GM18502 (cell line): Measurements from ENCODE around the gene TIMP2.
A peak's percentile ranks its signal among the peaks of the same experiment; 100 is the strongest.
"Not testable (repeated sequence)": the region's sequence is repeated elsewhere in the genome, so short reads cannot be mapped to it uniquely, and the experiment has no call there.

Experiments used
- ATAC-seq: cut with Tn5 transposase; IDR thresholded peaks from one replicate; pipeline ENCODE4 v1.9.1; 2021; ENCODE audit warnings: mild to moderate bottlenecking; ENCODE audit not compliant: unreplicated experiment, poor library complexity

TIMP2 gene

DNA sequence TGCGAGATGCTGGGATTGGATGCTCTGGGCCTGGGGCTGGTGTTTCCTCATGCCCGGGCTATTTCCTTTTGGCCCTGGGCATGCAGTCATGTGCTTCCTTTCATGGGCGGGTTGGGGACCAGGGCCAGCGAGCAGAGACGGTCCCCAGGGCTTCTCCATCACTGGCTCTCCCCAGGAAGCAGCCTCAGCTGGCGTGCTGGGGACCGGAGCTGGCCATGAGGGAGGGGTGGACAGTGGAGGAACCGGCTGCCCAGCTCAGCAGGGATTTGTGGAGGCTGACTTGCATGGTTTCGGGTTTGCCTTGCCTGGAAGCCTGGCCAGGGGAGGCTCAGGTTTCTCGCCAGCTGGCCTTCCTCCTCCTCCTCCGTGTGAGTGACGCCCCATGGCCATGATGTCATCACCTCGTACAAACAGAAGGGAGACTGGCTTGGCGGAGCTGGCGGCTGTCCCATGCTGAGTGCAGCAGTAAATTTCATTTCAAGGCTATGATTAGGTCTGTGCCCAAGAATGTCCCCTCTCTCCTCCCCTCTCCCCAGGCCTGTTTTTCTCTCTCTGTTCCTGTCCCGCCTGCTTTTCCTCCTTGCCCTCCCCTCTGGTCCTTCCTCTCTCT is 8.9 kb upstream of the TIMP2 start:
- ATAC-seq = no peak

DNA sequence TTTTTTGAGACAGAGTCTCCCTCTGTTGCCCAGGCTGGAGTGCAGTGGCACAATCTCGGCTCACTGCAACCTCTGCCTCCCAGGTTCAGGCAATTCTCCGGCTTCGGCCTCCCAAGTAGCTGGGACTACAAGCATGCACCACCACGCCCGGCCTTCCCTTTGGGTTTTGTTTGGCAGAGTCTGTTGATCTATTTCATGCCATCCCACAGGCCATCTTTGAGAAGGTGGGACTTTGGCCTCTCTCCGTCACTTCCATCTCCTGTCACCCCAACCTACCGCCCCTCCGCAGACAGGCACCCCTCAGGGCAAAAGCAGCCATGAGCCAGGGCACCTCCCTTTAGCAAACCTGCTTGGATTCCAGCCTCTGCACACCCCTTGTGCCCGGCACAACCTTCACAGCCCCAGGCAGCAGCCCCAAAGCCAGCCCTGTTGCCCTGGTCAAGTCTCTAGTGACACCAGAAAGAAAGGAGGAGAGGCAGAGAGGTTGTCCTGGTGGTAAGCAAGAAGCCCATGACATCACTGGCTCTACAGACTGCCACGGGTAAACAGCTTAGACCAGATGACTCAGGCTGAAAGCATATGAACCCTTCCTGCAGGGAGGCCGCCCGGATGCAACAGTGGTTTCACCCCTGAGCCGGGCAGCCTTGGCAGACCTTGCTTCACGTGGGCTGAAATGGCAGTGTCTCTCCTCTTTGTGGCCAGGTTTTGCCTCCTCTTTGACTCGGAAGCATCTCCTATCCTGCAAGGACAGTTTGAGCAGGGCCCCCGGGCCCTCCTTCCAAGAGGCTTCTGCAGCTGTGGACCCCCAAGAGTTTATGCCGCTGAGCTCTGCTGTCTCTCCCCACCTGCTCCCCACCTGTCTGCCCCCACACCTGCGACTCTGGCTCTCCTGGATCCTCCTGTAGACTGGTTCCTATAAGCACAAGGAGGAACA is 8.1 kb upstream of the TIMP2 start:
- peak; percentile 61 for ATAC-seq

DNA sequence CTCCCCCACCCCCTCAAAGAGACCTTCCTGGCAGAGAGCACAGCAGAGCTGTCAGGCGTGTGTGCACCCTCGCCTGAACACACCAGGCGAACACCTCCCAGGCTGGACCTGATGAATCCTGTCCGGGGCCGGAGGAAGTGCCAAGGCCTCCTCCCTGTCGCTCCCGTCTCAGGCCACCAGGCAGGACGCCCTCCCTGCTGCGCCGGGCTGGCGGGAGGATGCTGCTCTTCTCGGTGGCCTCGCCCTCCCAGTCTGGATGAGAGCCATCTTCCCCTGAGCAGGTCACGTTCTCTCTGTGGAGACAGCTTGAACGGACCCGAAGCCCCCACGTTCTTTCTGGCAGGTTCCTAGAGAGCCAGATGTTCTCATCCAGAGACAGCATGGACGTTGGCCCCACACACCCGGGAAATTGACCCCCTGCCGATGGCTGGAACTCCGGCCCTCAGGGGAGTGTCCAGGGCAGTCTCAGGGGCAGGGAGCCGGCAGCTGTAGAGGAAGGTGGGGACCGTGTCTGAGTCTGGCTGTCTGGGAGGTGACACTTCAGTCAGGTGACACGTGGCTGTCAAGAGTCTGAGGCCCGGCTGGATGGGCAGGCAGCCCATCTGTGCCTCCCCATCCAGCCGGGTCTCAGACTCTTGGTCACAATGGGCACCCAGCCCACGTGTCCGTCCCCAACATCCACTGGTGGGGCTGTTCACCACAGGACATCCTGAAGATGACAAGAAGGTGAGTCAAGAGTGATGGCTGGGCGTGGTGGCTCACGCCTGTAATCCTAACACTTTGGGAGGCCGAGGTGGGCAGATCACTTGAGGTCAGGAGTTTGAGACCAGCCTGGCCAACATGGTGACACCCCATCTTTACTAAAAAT is 5.0 kb upstream of the TIMP2 start:
- no peak for ATAC-seq

- ATAC-seq = no peak
These were observed 722 bp upstream of the TIMP2 start for GRCh38 chr17:78925662-78926555.

GRCh38 chr17:78924481-78925151 is 571 bp downstream of the TIMP2 start:
- no peak for ATAC-seq

DNA sequence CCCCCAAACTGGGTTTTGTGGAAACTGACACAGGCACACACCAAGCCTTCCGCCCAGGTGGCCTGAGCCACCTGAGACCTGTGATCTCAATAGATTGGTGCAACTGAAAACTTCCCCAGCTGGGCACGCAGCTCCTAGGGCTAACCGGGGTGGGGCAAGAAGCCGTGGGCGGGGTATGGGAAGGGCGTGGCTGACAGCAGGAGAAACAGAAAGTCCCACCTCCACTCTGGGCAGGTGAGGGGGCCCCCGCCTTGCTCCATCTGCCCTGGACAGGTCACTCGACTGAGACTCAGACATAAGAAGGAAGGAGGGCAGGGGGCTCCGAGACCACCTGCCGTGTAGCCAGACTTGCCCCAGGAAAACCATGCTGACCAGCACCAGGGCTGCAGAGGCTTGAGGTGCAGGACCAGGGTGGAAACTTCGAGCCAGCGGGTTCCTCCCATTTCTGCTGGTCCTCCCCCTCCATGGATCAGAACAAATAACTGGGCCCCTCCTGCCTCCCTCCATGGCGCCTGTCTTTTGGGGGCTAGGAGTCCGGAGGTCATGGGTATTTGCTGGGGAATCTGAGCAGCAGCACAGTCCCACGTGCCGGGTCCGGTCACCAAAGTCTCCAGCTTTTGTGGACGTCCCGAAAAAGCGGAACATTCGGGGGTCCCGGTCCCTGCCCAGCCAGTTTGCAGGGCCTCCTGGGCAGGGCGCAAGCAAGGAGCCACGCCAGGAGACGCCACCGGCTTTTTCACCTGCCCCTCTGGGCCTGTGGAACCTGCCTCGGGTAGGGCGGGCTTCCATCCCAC is 1.3 kb downstream of the TIMP2 start:
- no peak for ATAC-seq

GRCh38 chr17:78922816-78923498 is 2.2 kb downstream of the TIMP2 start:
- no peak for ATAC-seq

GRCh38 chr17:78921437-78921971 is 3.7 kb downstream of the TIMP2 start:
- no peak for ATAC-seq

DNA sequence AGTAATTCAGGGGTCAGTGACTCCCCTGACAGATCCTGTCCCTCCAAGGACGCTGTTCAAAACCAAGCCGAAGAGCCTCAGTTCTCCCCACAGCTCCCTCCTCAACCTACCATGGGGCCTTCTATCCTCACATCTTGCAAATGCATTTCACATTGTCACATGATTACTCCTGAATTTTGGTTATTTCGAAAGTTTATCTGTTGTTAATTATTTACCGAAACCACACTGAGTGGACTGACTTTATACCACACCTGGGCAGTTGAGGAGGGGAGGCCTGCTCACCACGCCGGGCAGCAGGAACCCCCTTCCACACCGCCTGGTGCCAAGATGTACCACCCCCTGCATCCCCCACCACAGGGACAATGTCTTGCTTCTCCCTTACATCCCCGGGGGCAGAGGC is 4.7 kb downstream of the TIMP2 start:
- ATAC-seq = no peak

- no peak for ATAC-seq
These were observed 5.2 kb downstream of the TIMP2 start for GRCh38 chr17:78919861-78920450.

DNA sequence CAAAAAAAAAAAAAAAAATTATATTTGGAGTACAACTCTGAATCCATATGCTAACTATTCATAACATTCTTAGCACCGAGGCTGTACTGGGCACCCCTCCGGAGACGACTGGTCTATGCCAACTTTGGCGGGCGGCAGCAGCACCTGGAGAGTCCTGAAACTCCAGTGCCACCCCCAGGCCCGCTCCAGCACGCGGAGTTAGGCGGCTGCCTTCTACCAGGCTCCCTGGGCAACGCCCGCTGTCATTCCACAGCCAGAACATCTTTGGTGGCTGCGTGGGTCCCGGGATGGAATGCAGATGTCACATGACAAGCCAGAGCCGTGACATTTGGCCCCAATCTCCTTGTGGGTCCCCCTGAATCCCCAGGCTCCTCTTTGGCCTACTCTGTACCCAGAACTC is 6.2 kb downstream of the TIMP2 start:
- ATAC-seq = no peak

- ATAC-seq = no peak
These were observed 7.5 kb downstream of the TIMP2 start for GRCh38 chr17:78917451-78918275.

DNA sequence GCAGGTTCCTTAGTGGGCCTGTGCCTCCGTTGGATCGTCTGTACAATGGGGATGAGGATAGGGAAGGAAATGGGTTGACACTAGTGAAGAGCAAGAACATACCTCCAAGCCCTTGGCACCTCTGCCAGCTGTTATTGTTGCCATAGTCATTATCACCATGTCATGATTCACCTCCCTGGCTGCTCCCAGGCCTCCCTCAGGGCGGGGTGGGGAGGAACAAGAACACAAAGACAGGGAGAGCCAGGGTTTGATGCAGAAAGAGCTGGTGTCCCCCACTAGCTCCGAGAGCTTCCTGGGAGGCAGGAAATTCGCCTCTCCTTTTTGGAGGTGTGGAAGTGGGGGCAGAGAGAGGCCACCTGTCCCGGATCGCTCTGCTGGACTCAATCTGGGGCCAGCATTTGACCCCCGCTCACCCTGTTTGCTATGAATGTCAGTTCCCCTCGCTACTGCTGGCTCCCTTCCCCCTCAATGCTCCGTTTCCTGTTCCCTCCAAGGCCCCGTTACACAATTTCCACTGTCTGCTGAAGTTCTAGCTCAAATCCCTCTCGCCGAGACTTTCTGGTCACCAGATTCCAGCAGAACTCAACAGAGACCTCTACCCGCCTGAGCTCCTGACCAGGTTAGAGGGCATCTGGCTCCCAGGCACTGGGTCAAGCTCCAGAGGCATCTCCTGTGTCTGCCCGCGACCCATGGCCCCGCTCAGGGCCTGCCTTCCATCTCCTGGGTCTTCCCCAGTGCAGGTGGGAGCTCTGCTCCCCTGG is 9.1 kb downstream of the TIMP2 start:
- ATAC-seq = no peak

DNA sequence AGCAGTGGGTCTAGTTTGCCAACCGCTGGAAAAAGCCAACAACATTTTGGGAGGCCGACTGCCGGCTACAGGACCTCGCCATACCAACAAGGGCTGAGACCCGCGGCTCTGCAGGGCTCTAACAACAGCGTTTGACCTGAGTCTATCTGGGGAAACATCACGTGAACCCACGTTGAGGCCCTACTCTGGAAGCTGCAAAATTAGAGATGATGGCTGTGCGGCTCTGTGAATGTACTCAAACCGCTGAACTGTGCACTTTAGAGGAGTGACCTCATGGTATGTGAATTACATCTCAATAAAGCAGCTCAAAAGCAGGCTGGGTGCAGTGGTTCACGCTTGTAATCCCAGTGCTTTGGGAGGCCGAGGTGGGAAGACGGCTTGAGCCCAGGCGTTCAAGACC is 12.1 kb downstream of the TIMP2 start:
- no peak for ATAC-seq

DNA sequence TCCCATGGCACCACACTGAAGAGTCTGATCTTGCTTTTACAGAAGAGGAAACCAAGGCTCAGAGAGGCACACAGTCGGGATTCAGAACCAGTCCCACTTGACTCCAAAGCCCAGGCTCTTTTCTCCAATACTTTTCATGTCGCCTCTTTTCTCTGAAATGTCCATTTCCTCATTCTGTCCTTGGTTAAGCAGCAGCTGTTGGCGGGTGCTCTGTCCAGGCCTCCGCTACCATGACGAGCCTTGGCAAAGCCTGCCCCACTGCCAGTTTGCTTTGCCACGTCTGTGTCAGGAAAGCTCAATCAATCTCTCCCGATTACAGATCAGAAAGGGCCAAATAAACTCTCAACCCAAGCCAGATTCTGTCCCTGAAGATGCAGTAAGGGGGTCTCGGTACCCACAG is 13.1 kb downstream of the TIMP2 start:
- ATAC-seq = no peak

DNA sequence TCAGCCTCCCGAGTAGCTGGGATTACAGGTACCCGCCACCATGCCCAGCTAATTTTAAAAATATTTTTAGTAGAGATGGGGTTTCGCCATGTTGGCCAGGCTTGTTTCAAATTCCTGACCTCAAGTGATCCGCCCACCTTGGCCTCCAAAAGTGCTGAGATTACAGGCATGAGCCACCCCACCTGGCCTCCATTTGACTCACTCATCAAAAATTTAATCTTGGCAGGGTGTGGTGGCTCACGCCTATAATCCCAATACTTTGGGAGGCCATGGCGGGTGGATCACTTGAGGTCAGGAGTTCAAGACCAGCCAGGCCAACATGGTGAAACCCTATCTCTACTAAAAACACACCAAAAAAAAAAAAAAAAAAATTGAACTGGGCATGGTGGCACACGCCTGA is 13.6 kb downstream of the TIMP2 start:
- ATAC-seq = not testable (repeated sequence)
